HG03280 (cell line): Measurements from ENCODE around the gene FERMT1.

Source experiments
- ATAC-seq: cut with Tn5 transposase; IDR thresholded peaks from one replicate; pipeline ENCODE4 v1.9.1; 2021; ENCODE audit warnings: mild to moderate bottlenecking, moderate library complexity; ENCODE audit not compliant: unreplicated experiment

FERMT1 gene, protein sequence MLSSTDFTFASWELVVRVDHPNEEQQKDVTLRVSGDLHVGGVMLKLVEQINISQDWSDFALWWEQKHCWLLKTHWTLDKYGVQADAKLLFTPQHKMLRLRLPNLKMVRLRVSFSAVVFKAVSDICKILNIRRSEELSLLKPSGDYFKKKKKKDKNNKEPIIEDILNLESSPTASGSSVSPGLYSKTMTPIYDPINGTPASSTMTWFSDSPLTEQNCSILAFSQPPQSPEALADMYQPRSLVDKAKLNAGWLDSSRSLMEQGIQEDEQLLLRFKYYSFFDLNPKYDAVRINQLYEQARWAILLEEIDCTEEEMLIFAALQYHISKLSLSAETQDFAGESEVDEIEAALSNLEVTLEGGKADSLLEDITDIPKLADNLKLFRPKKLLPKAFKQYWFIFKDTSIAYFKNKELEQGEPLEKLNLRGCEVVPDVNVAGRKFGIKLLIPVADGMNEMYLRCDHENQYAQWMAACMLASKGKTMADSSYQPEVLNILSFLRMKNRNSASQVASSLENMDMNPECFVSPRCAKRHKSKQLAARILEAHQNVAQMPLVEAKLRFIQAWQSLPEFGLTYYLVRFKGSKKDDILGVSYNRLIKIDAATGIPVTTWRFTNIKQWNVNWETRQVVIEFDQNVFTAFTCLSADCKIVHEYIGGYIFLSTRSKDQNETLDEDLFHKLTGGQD

DNA sequence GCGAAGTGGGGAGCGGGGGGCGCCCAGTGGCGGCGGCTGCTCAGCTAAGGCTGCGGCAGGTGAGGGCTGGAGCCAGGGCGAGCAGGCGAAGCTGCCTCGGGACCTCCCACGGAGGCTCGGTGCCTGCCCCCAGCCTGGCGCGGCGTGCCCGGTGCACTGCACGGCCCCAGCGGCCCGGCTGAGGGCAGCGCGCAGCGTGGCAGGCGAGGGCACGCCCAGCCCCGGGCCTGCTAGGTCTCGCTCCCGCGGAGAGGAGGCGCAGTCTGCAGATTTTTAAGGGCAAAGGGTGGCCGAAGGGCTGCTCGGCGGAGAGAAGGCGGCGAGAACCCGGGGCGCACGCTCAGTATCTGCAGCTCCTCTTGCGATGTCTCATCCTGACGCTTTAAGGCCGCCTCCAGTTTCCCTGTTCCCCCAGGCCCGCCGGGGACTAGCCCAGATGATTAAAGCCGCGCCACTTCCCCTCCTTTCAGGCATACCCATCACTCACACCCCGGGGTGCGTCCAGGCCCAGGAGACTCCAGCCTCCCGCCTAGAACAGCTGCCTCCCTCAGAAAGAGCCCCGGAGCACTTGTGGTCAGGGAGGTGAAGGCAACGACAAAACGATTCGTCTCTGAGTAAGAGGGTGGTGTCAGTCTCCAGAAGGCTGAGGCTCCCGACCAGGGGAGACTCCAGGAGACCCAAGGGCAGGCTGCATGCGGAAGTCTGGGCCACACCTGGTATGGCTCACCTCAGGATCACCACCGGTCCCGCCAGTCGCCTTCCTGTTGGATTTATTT lies at the start of gene FERMT1:
Gene FERMT1 (minus strand): TSS at position 158 of the 776 bp plus-strand sequence. CDS start 3,476 bp downstream, outside the sequence.
- ATAC-seq = no peak

DNA sequence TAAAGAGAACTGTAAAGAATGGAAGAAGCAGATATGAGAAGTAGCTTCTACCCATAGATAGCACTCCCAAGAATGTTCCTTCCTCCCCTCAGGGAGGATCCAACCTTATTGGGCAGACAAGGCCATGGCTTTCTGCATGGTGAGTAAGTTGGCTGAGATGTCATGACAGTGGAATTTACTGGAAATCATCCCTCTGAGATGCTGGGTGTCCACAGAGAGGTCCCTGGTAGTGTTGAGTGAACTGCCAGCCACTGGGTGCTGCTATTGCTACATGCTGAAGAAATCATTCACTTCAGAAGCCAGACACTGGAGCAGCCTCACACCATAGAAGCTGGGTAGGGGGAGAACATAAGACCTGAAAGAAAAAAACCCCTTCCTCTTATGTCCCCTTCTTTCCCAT lies 46.4 kb upstream of the FERMT1 start:
- ATAC-seq = no peak

DNA sequence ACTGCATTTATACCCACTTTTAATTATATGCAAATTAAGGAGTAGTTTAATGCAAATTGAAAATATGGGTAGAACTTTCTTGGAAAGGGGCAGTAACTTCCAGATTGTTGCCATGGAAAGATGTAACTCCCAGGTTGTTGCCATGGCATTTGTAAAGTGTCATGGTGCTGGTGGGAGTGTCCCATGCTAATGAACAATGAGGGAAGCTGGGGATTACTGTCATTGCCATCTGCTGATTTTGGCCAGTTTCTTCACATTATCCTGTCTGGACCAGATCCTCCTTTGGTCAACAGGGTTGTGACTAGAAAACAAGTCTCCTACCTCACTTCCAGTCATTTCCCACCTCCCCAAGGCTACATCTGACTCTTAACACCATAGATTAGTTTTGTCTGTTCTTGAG lies 45.4 kb upstream of the FERMT1 start:
- no peak for ATAC-seq

DNA sequence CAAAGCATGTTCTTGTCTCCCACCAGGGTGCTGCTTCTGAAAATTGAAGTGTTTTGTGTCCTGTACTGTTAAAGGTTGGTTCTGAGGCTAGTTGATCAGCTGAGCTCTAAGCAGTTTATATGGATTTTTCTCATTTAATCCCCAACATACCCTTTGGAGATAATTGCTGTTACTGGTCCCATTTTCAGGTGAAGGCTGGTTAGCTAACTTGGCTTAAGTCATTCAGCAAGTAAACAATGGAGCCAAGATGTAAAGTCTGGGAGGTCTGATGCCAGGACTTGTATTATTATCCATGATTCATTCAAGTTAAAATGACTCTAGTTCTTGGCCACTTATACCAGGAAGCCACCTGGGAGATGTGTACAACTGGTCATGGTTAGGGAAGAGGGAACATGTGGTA lies 42.5 kb upstream of the FERMT1 start:
- ATAC-seq = no peak

DNA sequence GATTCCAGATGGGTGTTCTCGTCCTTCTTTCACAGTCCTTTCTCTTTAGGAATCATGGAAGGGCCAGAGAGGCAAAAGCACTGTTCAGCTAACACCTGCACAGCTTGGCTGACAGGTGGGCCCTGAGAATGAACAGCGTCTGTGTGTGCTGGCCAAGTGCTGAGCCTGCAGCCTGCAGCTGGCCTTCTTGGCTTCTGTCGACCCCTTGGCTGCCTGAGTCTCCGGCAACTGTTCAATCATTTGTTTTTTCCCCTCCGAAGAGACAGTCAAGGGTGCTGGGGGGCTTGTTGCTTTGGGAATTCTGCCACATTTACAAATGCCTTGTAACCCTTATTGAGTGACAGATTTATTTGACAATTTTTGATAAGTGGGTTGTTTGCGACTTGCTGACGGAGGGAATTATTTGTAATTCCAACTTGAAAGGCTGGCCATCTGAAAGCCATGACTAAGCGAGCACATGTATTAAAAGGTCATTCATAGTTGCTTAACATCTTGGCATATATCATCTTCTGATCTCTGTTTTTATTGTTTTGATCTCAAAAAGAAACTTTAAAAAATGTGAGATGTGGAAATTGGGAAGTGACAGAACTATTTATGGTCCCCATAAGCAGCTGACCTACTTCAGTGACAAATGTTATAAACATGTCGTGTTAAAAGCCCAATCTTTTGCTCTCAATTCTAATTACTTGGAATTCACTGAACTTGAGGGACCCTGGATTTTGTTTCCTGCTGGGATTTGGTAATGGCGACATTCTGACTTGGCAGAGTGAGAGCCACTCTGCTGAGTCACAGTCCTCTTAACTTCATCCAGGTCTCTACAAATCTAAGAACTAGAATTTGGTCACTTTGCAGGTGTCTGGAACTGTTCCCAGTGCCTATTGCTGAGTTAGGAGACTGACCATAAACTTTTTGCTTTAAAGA lies 41.9 kb upstream of the FERMT1 start:
- no peak for ATAC-seq

DNA sequence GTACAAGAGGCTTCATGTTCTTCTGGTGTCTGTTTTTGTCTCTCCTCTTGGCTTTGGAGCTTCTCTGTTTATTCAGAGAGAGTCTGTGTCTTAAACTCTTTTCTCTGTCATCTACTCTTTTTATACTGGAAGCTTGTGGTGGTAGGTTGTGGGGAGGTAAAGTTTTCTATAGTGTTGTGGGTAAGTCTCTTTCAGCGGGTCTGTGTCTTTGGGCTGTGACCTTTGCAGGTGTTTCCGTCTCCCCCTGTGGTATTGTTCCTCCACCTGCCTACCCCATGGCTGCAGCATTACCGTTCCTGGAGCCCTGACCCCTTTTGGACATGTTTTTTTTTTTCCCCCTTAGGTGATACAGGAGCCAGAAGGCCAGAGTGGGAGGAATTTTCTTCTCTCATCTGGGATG lies 37.9 kb upstream of the FERMT1 start:
- no peak for ATAC-seq

DNA sequence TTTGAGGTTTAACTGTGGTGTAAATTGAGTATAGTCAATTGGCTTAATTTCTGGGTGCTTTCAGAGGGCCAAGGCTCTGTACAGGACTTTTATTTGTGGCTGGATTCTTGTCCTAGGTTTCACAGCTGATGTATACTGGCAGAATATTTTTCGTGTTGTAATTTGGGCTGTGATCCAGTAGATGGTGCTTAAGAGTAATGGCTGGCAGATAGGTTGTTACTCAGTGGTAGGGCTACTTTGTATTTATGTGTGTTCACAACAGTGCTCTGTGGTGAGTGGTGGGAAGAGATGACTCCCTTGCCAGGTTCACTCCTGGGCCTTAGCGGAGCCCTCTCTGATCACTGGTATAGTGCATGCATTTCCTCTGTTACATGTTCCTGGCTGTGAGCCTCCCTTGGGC lies 34.5 kb upstream of the FERMT1 start:
- no peak for ATAC-seq

DNA sequence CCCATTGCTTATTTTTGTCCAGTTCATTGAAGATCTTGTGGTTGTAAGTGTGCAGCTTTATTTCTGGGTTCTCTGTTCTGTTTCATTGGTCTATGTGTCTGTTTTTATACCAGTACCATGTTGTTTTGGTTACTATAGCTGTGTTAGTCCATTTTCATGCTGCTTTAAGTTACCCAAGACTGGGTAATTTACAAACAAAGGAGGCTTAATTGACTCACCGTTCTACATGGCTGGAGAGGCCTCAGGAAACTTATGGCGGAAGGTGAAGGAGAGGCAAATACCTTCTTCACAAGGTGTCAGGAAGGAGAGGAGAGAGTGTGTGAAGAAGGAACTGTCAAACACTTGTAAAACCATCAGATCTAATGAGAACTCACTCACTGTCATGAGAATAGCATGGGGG lies 29.9 kb upstream of the FERMT1 start:
- no peak for ATAC-seq

DNA sequence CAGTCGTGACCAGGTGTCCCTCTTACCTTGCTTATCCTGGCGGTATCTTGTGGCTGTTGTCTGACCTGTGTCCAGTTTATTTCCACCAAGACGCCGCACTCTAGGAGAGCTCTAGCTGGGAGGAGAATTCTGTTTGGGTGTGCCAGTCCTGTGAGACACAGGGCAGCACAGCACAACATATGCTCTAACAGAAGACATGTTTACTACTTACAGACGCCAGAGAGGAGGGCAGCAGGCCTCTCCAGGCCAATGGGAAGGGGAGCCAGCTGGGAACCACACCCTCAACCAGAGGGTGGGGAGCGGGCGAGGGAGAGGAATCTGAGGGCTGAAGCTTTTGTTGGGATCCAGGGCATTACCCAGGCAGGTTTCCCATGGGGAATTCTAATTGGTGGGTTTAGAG lies 25.2 kb upstream of the FERMT1 start:
- no peak for ATAC-seq

DNA sequence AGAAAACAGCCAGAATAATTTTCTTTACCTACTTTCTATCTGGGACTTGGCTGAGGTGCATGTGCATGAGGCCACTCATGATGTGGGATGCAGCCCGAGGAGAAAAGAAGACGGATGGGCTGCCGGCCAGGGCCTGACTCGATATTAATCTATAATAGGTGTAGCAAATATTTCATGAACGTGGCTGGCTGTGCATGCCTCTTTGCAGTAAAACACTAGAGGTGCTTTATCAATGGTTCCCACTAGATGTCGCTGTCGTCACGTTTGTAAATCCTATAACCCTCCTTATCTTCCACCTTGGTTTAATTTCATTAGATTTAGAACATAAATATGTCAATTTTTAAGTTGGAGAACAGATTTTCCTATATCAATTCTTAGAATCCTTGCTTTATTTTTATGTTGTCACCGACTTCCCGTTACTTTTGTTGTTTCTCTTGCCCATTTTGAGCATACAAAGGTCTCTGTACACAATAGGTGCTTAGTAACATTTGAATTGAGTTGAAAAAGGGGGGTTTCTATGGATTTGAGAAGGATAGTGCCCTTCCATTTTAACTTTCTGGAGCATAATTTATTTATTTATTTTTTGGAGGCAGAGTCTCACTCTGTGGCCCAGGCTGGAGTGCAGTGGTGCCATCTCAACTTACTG lies 19.6 kb upstream of the FERMT1 start:
- peak; percentile 55 for ATAC-seq

DNA sequence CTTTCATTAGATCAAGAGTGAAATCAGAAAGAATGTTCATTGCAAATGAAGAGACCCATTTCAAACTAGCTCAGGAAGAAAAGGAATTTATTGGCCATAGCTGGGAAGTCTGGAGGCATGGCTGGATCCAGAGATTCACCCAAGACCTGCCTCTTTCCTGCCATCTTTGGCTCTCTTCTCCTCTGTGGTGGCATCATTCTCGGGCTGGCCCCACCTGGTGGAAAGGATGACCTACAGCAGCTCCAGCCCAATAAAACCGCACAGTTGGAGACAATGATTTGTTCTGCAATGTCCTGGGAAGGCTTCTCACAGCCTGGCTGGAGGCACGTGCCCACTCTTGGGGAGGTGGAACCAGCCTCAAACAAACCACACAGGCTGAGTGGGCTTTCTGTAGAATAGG lies 18.1 kb upstream of the FERMT1 start:
- no peak for ATAC-seq

DNA sequence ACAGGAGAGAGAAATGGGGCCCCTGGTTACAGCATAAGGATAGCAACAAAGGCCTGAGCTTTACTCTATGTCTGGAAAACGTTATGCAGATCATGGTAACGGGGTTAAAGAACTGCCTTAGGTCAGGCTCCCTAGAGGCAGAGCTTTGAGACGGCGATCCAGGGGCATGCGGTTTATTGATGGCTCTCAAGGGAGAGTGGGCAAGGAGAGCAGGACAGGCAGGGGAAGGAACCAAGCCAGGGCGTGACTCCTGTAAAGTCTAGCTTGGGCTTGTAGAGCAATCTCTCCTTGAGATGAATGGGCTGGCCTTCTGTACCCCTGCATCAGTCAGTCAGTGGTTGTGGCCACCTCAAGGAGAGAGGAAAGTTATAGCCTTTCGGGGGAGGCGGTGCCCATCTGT lies 12.5 kb upstream of the FERMT1 start:
- no peak for ATAC-seq

DNA sequence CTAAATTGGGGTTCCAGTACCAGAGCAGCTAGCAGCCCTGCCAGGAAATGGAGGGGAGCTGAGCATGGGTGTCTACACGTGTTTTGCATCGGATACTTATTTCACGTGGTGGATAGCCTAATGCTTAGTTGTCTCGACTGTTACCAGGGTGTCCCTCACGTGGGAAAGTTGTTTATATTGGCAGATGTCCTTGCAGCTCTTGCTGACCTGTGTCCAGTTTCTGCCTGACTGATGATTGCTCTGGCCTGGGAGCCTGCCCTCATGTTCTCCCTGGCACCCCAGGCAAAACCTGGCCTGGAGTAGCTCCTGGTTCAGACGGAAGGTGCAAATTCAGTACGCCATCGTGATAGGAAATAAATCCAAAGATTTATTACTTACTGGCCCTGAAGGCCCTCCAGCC lies 11.8 kb upstream of the FERMT1 start:
- no peak for ATAC-seq

DNA sequence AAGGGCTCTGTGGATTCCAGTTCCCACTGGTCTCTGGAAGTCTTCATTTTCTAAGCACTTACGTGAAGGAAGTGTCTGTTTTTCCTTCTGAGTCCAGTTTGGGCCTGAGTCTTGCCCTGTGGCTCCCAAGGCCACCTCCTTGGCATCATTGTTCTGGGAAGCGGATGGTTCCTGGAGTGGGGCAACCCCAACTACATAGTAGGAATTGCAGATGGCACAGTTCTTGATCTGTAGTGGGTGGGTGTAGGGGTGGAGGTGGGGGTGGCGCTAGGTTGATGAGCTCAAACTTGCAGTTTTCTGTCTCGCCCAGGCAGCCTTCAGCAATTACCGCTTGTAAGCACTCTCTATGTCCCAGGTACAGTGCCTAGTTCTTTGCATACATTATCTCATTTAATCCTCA lies 7.2 kb upstream of the FERMT1 start:
- no peak for ATAC-seq

DNA sequence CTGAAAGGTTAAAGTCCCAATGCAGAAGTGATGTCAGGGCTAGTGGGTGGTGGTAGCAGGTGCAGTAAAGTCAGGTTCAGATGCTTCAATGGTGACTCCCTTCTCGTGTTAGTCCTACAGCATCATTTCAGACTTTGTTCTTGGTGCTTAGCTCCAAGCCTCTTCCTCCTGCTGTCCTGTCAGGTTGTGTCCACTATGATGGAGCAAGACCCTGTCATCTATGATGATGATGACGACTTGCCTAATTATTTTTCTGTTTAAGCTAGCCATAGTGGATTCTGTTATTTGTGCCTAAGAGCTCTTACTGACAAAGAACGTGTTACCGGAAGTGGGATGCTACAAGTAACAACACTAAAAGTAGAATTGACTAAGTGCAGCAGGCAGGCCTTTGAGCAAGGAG lies 5.0 kb upstream of the FERMT1 start:
- ATAC-seq = no peak

DNA sequence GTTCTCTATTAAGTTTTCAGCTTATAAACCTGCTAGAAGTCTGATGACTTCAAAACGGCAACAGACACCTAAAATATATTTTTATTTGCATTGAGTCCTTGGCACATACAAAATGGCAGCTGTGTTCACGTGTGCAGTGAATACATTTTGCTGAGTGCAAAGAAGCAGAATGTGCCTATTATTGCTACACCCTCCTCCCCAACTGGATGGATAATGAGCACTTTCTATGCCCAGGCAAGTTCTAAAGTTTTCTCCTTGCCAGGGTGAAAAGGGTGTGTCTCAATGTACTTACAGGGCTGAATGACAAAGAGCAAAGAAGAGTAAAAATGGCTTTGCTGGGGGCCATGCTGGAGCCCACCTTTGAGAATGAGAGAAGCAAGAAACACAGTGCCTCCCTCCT lies 4.0 kb upstream of the FERMT1 start:
- no peak for ATAC-seq

DNA sequence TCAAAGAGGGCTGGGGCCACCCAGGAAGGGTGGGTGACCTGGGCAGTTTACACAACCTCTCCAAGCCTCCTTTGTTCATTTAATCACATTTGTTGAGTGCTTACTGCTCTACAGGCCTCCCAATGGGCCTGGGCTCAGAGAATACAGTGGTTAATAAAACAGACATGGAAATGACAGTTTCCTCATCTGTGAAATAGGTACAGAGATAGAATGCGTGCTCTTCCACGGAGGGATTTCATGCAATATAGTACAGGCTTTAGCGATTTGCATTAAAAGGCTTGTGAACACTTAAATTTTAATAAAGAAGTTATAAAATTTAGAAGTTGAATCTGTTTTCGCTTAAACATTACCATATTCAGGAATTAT lies 802 bp upstream of the FERMT1 start:
- ATAC-seq = no peak

DNA sequence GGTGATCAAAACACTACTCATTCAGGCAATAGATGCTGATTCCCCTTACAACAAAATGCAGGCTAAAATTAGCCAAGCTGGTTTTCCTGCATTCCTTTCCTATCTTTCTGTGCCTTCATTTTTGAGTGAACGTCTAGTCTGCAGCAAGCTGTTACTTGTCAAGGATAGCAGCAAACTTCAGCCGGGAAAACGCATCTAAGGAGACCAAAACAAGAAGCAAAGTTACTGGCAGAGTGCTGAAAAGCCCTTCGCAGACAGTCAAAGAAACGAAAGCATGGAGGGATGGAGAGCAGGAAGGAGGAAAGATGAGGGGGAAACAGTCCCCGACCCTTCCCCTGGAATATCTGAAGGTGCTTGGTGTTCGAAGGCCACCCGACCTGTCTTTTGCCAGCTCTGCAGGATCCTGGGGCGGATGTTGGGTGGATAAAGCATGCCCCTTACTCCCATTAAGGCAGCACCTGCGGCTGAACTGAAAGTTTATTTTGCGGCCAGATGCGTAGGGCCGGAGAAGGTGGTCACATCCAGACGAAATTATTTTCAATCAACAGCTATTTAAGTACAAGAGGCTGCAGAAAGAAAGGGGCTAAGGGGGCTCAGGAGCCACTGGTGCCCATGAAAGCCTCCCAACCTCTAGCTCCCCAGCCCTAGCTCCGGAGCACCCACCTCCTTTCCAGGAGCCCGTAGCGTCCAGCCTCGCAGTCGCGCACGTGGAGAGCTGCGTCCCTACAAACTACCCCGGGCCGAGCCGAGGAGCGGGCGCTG lies 538 bp downstream of the FERMT1 start:
- ATAC-seq = no peak

DNA sequence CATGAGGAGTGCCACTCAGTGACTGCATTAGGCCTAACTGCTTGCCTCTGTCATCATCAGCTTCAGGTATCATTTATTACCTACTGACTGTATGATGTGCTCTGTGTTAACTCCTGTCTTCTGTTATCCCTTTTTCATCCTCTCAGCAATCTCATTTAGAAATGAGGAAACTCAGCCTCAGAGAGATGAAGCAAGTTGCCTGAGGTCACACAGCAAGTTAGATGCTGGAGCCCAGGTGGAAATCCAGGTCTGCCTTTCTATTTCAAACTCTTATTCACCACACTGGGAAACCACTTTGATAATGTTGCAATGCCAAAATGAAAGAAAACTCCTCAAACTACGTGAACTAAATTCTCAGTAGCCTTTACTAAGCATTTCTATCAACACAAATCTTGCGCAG lies 1.3 kb downstream of the FERMT1 start:
- no peak for ATAC-seq
